Stimulated activated naive CD8-positive, alpha-beta T cell treated with anti-CD3 and anti-CD28 coated beads, Interleukin-15, amount 100 ng/mL, for 72 hours (primary cell): Measurements from ENCODE around the gene EFCAB5.
A peak's percentile ranks its signal among the peaks of the same experiment; 100 is the strongest.
"Not testable (repeated sequence)": the region's sequence is repeated elsewhere in the genome, so short reads cannot be mapped to it uniquely, and the experiment has no call there.

Source experiments
- ATAC-seq: fragments of 150-1000 bp; cut with Tn5 transposase; 2 replicates; pipeline ENCODE4 v1.10.0; 2021; ENCODE audit warnings: mild to moderate bottlenecking, moderate library complexity
- DNase-seq, 2 donors: peaks; one replicate each; pipeline ENCODE4 v3.0.0; 2021 to 2022
- H3K27ac Mint-ChIP-seq, 2 donors: one replicate each; pipeline ENCODE4 v1.8.0; 2022; ENCODE audit warnings: mild to moderate bottlenecking in 2 of 2, mixed read lengths in 2 of 2, moderate library complexity in 2 of 2
- H3K27me3 Mint-ChIP-seq: one replicate; pipeline ENCODE4 v1.8.0; 2022; ENCODE audit warnings: mixed read lengths
- H3K4me1 Mint-ChIP-seq: one replicate; pipeline ENCODE4 v1.8.0; 2022; ENCODE audit warnings: mild to moderate bottlenecking, mixed read lengths
- H3K4me3 Mint-ChIP-seq, 2 donors: one replicate each; pipeline ENCODE4 v1.8.0; 2022; ENCODE audit warnings: mild to moderate bottlenecking in 2 of 2, mixed read lengths in 2 of 2, moderate library complexity in 1 of 2
- H3K9me3 Mint-ChIP-seq, 2 donors: one replicate each; pipeline ENCODE4 v1.8.0; 2022; ENCODE audit warnings: mixed read lengths in 2 of 2

EFCAB5 gene

GRCh38 chr17:30130121-30130520 lies 188.7 kb downstream of the EFCAB5 start:
- Mint-ChIP-seq H3K27me3 (no peaks in the 10 kb centered on the region), H3K9me3 (no peaks in the 10 kb centered on the region), H3K4me1 (peaks cover 12% of the 10 kb centered on the region), H3K27ac (peak overlapping the region in 1 of 2 donors; percentile 56), H3K4me3 (no peak overlapping the region)
- ATAC-seq: no peak
- DNase-seq: no peak

GRCh38 chr17:30132615-30133014 lies 191.2 kb downstream of the EFCAB5 start:
- no peak for DNase-seq
- Mint-ChIP-seq H3K4me3 (no peak overlapping the region), H3K9me3 (no peaks in the 10 kb centered on the region), H3K27me3 (no peaks in the 10 kb centered on the region), H3K27ac (no peak overlapping the region), H3K4me1 (no peaks in the 10 kb centered on the region)
- no peak for ATAC-seq

- H3K4me1 Mint-ChIP-seq: no peaks in the 10 kb centered on the region
- no peaks in the 10 kb centered on the region for H3K9me3 Mint-ChIP-seq
- H3K4me3 Mint-ChIP-seq: no peak overlapping the region
- H3K27me3 Mint-ChIP-seq: no peaks in the 10 kb centered on the region
- ATAC-seq (no peak), DNase-seq (no peak)
- no peak overlapping the region for H3K27ac Mint-ChIP-seq
Measured at GRCh38 chr17:30133197-30133596, 191.8 kb downstream of the EFCAB5 start.

- peaks cover 6% of the 10 kb centered on the region for H3K4me1 Mint-ChIP-seq
- H3K9me3 Mint-ChIP-seq: no peaks in the 10 kb centered on the region
- DNase-seq: no peak
- no peaks in the 10 kb centered on the region for H3K27me3 Mint-ChIP-seq
- no peak overlapping the region for H3K4me3 Mint-ChIP-seq
- no peak for ATAC-seq
- H3K27ac Mint-ChIP-seq: peak overlapping the region in 1 of 2 donors; percentile 17
Measured at GRCh38 chr17:30134551-30134950, 193.1 kb downstream of the EFCAB5 start.

GRCh38 chr17:30137158-30137557 lies 195.7 kb downstream of the EFCAB5 start:
- peaks cover 8% of the 10 kb centered on the region for H3K4me1 Mint-ChIP-seq

GRCh38 chr17:30147860-30148259 lies 206.4 kb downstream of the EFCAB5 start:
- peak; percentile 60 for ATAC-seq
- not testable (repeated sequence) for H3K4me3 Mint-ChIP-seq

More at GRCh38 chr17:30137158-30137557, 195.7 kb downstream of the EFCAB5 start:
- ATAC-seq: no peak
- no peaks in the 10 kb centered on the region for H3K9me3 Mint-ChIP-seq
- DNase-seq: no peak
- peak overlapping the region in 1 of 2 donors; percentile 8 for H3K27ac Mint-ChIP-seq
- no peak overlapping the region for H3K4me3 Mint-ChIP-seq
- H3K27me3 Mint-ChIP-seq: no peaks in the 10 kb centered on the region

GRCh38 chr17:30148376-30148775 lies 206.9 kb downstream of the EFCAB5 start:
- H3K4me1 Mint-ChIP-seq: peaks cover 20% of the 10 kb centered on the region
- no peaks in the 10 kb centered on the region for H3K27me3 Mint-ChIP-seq
- peak overlapping the region; percentile 83 to 90 for H3K27ac Mint-ChIP-seq
- no peak for ATAC-seq
- no peak overlapping the region for H3K4me3 Mint-ChIP-seq
- H3K9me3 Mint-ChIP-seq: no peaks in the 10 kb centered on the region
- no peak for DNase-seq

More at GRCh38 chr17:30147860-30148259, 206.4 kb downstream of the EFCAB5 start:
- H3K4me1 Mint-ChIP-seq: peaks cover 20% of the 10 kb centered on the region
- peak overlapping the region in 1 of 2 donors; percentile 42 for H3K27ac Mint-ChIP-seq
- DNase-seq: peak in 1 of 2 donors; percentile 20
- not testable (repeated sequence) for H3K27me3 Mint-ChIP-seq, H3K9me3 Mint-ChIP-seq

- no peak overlapping the region for H3K4me3 Mint-ChIP-seq
- no peaks in the 10 kb centered on the region for H3K27me3 Mint-ChIP-seq
- DNase-seq (no peak), ATAC-seq (no peak)
- H3K9me3 Mint-ChIP-seq: no peaks in the 10 kb centered on the region
- no peak overlapping the region for H3K27ac Mint-ChIP-seq
- peaks cover 22% of the 10 kb centered on the region for H3K4me1 Mint-ChIP-seq
Measured at GRCh38 chr17:30151471-30151870, 210.0 kb downstream of the EFCAB5 start.

- no peak overlapping the region for H3K27ac Mint-ChIP-seq
Measured at GRCh38 chr17:30153463-30153862, 212.0 kb downstream of the EFCAB5 start.

GRCh38 chr17:30155389-30155788 lies 214.0 kb downstream of the EFCAB5 start:
- Mint-ChIP-seq H3K9me3 (peaks cover 12 to 21% of the 10 kb centered on the region in 2 donors), H3K4me1 (peaks cover 26% of the 10 kb centered on the region), H3K4me3 (no peak overlapping the region), H3K27ac (no peak overlapping the region), H3K27me3 (no peaks in the 10 kb centered on the region)
- DNase-seq (no peak), ATAC-seq (no peak)

More at GRCh38 chr17:30153463-30153862, 212.0 kb downstream of the EFCAB5 start:
- Mint-ChIP-seq H3K4me3 (no peak overlapping the region), H3K9me3 (peaks cover 2 to 4% of the 10 kb centered on the region in 2 donors), H3K27me3 (no peaks in the 10 kb centered on the region), H3K4me1 (peaks cover 21% of the 10 kb centered on the region)
- no peak for ATAC-seq
- DNase-seq: no peak
